GM18870 (cell line): ENCODE results near the gene AHNAK2.

Experiments used
- ATAC-seq: cut with Tn5 transposase; IDR thresholded peaks from one replicate; pipeline ENCODE4 v1.9.1; 2021; ENCODE audit warnings: moderate library complexity; ENCODE audit not compliant: unreplicated experiment

Gene AHNAK2

GRCh38 chr14:104973385-104974145, 4.6 kb downstream of the AHNAK2 start:
- ATAC-seq = no peak

GRCh38 chr14:104973135-104973384, 5.1 kb downstream of the AHNAK2 start:
- ATAC-seq = no peak

GRCh38 chr14:104972301-104973134, 5.7 kb downstream of the AHNAK2 start:
- ATAC-seq = no peak

- ATAC-seq = no peak
Measured at GRCh38 chr14:104971447-104972240, 6.5 kb downstream of the AHNAK2 start.

GRCh38 chr14:104970231-104971068, 7.7 kb downstream of the AHNAK2 start:
- ATAC-seq = no peak

GRCh38 chr14:104969741-104970230, 8.4 kb downstream of the AHNAK2 start:
- ATAC-seq = no peak

- no peak for ATAC-seq
Measured at GRCh38 chr14:104968541-104969401, 9.4 kb downstream of the AHNAK2 start.

GRCh38 chr14:104968153-104968527, 10.0 kb downstream of the AHNAK2 start:
- ATAC-seq = no peak

- ATAC-seq = no peak
Measured at GRCh38 chr14:104967386-104968152, 10.6 kb downstream of the AHNAK2 start.

- no peak for ATAC-seq
Measured at GRCh38 chr14:104966981-104967385, 11.2 kb downstream of the AHNAK2 start.

- ATAC-seq = no peak
Measured at GRCh38 chr14:104966261-104966865, 11.8 kb downstream of the AHNAK2 start.

- ATAC-seq = no peak
Measured at GRCh38 chr14:104965561-104966231, 12.5 kb downstream of the AHNAK2 start.

GRCh38 chr14:104964546-104964945, 13.6 kb downstream of the AHNAK2 start:
- no peak for ATAC-seq

- ATAC-seq = no peak
Measured at GRCh38 chr14:104957146-104958113, 20.7 kb downstream of the AHNAK2 start.

- no peak for ATAC-seq
Measured at GRCh38 chr14:104956290-104956890, 21.8 kb downstream of the AHNAK2 start.

- no peak for ATAC-seq
Measured at GRCh38 chr14:104955396-104955770, 22.8 kb downstream of the AHNAK2 start.
